Body of pancreas (tissue), 4 donors: ENCODE data around the gene SMIM5. TPM values are rescaled to one million over a fixed set of nuclear protein-coding genes. Genes with fewer than 3 reads are reported as not detected.

ENCODE experiments used
- ATAC-seq: fragments of 150-250 bp; one replicate; pipeline ENCODE4 v1.9.1; 2016
- DNase-seq, 4 donors: peaks; one replicate each; pipeline ENCODE4 v3.0.0-alpha.2; 2019
- H3K27ac ChIP-seq, 4 donors: fragments of 200-600 bp; sonication (generic); 1 replicate in 3 of 4; 2 replicates in 1 of 4; pipeline versions ENCODE4 v1.5.1 to v1.6.1; 2016 to 2019; ENCODE audit warnings: mild to moderate bottlenecking in 1 of 4, mixed read lengths in 1 of 4, moderate library complexity in 1 of 4
- H3K27me3 ChIP-seq, 2 donors: fragments of 200-600 bp; sonication (generic); one replicate each; pipeline ENCODE4 v1.6.0; 2016; ENCODE audit warnings: mild to moderate bottlenecking in 1 of 2
- H3K36me3 ChIP-seq, 2 donors: fragments of 200-600 bp; sonication (generic); replicated peaks in 1 of 2; 2 replicates each; pipeline ENCODE4 v1.5.1; 2016; ENCODE audit warnings: low read depth in 2 of 2; ENCODE audit not compliant: insufficient read depth in 1 of 2
- H3K4me1 ChIP-seq: fragments of 200-600 bp; sonication (generic); one replicate; pipeline ENCODE4 v1.6.0; 2016
- H3K4me3 ChIP-seq, 2 donors: fragments of 200-600 bp; sonication (generic); 1 replicate in 1 of 2; 2 replicates in 1 of 2; pipeline ENCODE4 v1.5.1; 2016 to 2019
- H3K9me3 ChIP-seq, 3 donors: fragments of 200-600 bp; sonication (generic); 1 replicate in 2 of 3; 2 replicates in 1 of 3; pipeline ENCODE4 v1.5.1; 2016
- POLR2A ChIP-seq, 3 donors: fragments of 450-650 bp; IDR thresholded peaks; one replicate each; pipeline ENCODE4 v1.6.1; 2016; ENCODE audit warnings: antibody characterized with exemption in 3 of 3, mild to moderate bottlenecking in 2 of 3
- WGBS, 2 donors: methylation state at CpG; one replicate each; pipeline ENCODE4 v1.1.5; 2017; 5-methylcytosine and 5-hydroxymethylcytosine counted together
- intact Hi-C: fragments of 100-400 bp; cut with DNase I; formaldehyde crosslinking; loops from one replicate; pipeline ENCODE4 v1.15.1; 2023
- total RNA-seq, 2 donors: library from RNA; depleted of rRNA; stranded (reverse); fragments of >200 nt; gene quantifications; one replicate each; pipeline ENCODE4 v1.1.0, GENCODE V29; 2016
- TF ChIP-seq, protein P1 (sequence below), 7 experiments: fragments of 450-650 bp in 4 of 7; fragments of 200-600 bp in 3 of 7; sonication (generic) in 3 of 7; IDR thresholded peaks; one replicate each; pipeline ENCODE4 v1.5.1; 2016 to 2019; ENCODE audit warnings: antibody characterized with exemption in 7 of 7

Gene SMIM5, protein sequence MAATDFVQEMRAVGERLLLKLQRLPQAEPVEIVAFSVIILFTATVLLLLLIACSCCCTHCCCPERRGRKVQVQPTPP
- 1 to 10 TPM; 3.3 to 5.2 TPM for total RNA-seq

DNA sequence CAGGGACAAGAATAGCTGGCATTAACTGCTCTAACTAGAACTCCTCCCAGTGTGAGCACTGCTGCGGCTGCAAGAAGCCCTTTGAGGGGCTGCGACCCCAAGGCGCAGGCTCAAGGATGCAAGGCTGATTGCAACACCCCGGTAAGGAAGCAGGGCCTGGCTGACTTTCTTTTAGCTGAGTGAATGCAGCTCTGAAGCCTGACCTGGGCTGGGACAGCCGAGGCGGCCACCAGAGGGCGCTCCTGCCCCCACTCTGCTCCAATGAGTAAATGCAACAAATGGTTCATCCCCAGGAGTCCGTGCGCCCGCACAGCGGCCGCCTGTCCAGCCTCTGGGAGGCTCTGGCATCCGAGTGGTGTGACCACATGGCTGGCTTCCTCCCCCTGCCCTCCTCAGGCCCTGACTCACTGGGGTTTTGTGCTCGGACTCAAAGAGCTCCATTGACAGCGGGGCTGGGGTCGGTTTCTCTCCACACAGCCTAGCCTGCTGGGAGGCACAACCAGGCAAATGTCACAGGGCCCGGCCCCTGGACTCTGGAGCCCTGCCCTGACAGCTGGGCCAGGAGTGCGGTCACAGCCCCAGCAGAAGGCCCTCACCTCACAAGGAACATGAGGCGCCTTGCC lies at the start of gene SMIM5:
Gene SMIM5, plus strand, starts transcription at position 572 of the 623 bp plus-strand sequence. CDS start 6,768 bp downstream, outside the sequence.
- H3K36me3 ChIP-seq = no peaks in the 10 kb centered on the region
- TF ChIP-seq, protein P1, sequence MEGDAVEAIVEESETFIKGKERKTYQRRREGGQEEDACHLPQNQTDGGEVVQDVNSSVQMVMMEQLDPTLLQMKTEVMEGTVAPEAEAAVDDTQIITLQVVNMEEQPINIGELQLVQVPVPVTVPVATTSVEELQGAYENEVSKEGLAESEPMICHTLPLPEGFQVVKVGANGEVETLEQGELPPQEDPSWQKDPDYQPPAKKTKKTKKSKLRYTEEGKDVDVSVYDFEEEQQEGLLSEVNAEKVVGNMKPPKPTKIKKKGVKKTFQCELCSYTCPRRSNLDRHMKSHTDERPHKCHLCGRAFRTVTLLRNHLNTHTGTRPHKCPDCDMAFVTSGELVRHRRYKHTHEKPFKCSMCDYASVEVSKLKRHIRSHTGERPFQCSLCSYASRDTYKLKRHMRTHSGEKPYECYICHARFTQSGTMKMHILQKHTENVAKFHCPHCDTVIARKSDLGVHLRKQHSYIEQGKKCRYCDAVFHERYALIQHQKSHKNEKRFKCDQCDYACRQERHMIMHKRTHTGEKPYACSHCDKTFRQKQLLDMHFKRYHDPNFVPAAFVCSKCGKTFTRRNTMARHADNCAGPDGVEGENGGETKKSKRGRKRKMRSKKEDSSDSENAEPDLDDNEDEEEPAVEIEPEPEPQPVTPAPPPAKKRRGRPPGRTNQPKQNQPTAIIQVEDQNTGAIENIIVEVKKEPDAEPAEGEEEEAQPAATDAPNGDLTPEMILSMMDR (IDR thresholded peaks at IDR 0.05) = peak; percentile 85 to 97 (median 93)
- TF ChIP-seq POLR2A (IDR thresholded peaks at IDR 0.05) = no peak
- H3K9me3 ChIP-seq = no peaks in the 10 kb centered on the region
- WGBS, 2 donors = 14 to 21% methylated on average over 10 to 17 of the region's 19 CpGs
- intact Hi-C loops = loop anchor here (2.0 kb wide), 1 partner anchor 116 kb away; no protein-coding TSS in a partner anchor
- peaks cover 25% of the 10 kb centered on the region for H3K4me1 ChIP-seq
- peak; percentile 82 for ATAC-seq
- peak within 1 kb of the TSS; percentile 52 to 78 (median 72) for H3K27ac ChIP-seq
- no peak within 1 kb of the TSS for H3K4me3 ChIP-seq
- H3K27me3 ChIP-seq = no peaks in the 10 kb centered on the region
- peak; percentile 85 to 89 (median 86) for DNase-seq

DNA sequence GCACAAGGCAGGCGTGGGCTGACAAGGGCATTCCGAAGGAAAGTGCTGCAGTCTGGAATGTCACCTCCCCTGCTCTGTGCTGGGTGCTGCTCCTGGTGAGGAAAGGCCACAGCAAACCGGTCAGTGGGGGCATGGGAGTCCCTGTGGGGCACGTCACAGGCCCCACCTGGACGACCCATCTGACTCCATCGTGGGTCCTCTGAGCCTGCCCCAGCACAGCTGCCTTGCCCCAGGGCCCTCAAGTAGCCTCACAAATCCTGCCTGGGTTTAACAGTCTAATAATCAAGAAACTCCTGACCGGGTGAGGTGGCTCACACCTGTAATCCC lies 48.4 kb upstream of the SMIM5 start:
- 83 to 85% methylated on average over 5 to 7 of the region's 7 CpGs for WGBS, 2 donors
- H3K27ac ChIP-seq = no peak overlapping the region
- H3K9me3 ChIP-seq = no peaks in the 10 kb centered on the region
- ATAC-seq (no peak), DNase-seq (no peak)
- no peaks in the 10 kb centered on the region for H3K36me3 ChIP-seq
- intact Hi-C loops = no loop called here
- H3K4me1 ChIP-seq = peaks cover 21% of the 10 kb centered on the region
- TF ChIP-seq, protein P1 (IDR thresholded peaks at IDR 0.05) = no peak
- TF ChIP-seq POLR2A (IDR thresholded peaks at IDR 0.05) = no peak
- H3K4me3 ChIP-seq = no peak overlapping the region
- no peaks in the 10 kb centered on the region for H3K27me3 ChIP-seq

DNA sequence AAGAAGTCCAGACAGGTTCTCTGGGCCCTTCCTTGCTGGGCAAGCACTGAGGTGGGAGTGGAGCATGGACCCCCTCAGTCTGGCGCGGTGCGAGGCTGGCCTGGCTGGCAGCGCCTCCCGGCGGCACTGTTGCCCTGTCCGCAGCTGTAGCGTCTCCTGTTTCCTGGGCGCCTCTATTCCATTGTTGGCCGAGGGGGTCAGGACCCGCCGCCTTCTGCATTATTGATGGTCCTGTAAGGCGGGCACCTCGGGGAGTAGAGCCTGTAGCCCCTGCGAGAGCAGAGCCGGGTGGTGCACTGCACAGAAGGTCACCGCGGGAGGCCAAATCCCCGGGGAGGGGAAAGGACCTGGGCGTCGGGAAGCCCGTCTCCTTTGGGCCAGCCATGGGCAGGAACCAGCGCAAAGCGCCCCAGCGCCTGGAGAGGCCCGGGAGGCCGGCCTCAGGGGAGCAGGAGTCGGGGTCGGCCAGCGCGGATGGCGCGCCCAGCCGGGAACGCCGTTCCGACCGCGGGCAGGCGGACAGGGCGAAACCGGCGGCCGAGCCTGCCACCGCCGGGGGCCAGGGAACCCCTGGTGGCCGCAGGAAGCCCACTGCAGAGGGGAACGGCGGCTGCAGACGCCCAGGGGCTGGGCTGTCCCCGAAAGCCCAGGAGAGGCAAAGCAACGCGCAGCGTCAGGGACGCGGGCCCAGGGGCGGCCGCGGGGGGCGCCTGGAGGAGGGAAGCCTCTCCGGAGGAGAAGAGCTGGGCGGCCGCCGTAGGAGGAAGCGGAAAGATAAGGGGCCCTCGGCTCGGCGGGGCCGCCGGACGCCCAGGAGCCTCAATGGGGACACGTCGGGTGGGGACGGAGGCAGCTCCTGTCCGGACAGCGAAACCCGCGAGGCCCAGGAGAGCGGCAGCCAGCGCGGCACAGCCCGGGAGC lies 45.3 kb upstream of the SMIM5 start, which contains the start of gene MYO15B:
Gene MYO15B, plus strand, starts transcription at position 126 of the 921 bp plus-strand sequence. Its CDS starts 258 bp downstream, at position 384.
- intact Hi-C loops = no loop called here
- 26 to 67% methylated on average over 30 to 79 of the region's 82 CpGs for WGBS, 2 donors
- ATAC-seq = peak; percentile 7
- peak within 1 kb of the TSS; percentile 75 to 92 (median 82) for H3K27ac ChIP-seq
- H3K4me3 ChIP-seq = peak within 1 kb of the TSS in 1 of 2 donors; percentile 0
- no peaks in the 10 kb centered on the region for H3K9me3 ChIP-seq
- DNase-seq = peak; percentile 33 to 52 (median 44)
- no peaks in the 10 kb centered on the region for H3K36me3 ChIP-seq
- TF ChIP-seq, protein P1 (IDR thresholded peaks at IDR 0.05) = peak in 3 of 7 experiments; percentile 9 to 25 (median 13)
- TF ChIP-seq POLR2A (IDR thresholded peaks at IDR 0.05) = peak in 2 of 3 donors; percentile 28 to 31
- H3K27me3 ChIP-seq = no peaks in the 10 kb centered on the region
- H3K4me1 ChIP-seq = peaks cover 25% of the 10 kb centered on the region

DNA sequence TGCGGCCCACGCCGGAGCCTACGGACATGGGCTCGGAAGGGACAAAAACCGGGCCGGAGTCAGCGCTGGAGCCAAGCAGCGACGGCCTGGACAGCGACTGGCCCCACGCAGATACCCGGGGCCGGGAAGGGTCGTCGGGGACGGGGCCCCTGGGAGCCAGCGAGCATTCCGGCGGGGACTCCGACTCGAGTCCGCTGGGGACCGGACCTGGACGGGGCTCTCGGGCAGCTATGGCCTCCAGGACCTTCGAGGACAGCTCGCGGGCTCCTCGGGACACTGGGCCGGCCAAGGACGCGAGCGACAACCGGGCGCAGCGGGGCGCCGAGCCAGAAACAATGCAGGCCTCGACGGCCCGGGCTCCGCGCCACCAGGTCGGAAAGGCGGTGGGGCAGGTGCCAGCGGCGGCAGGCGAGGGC lies 44.6 kb upstream of the SMIM5 start:
- peak in 1 of 3 donors; percentile 5 for TF ChIP-seq POLR2A (IDR thresholded peaks at IDR 0.05)
- TF ChIP-seq, protein P1 (IDR thresholded peaks at IDR 0.05) = no peak
- Histone ChIP-seq H3K4me3 (peak overlapping the region in 1 of 2 donors; percentile 0), H3K36me3 (no peaks in the 10 kb centered on the region), H3K27me3 (no peaks in the 10 kb centered on the region), H3K4me1 (peaks cover 25% of the 10 kb centered on the region), H3K9me3 (no peaks in the 10 kb centered on the region), H3K27ac (peak overlapping the region; percentile 75 to 92 (median 82))
- 17 to 87% methylated on average over 5 to 31 of the region's 49 CpGs for WGBS, 2 donors
- ATAC-seq (peak; percentile 73), DNase-seq (peak; percentile 77 to 85 (median 80))
- intact Hi-C loops = no loop called here
